DND-41 (cell line): ENCODE data around the gene HPGDS.

ENCODE experiments used
- ATAC-seq: fragments of 200-7000 bp; cut with Tn5 transposase; 3 replicates; pipeline ENCODE4 v1.9.1; 2021; ENCODE audit warnings: low read depth; ENCODE audit not compliant: insufficient read depth
- DNase-seq: peaks from one replicate; pipeline ENCODE4 v3.0.0-alpha.2; 2020
- H2AFZ ChIP-seq: 2 replicates; pipeline ENCODE4 v1.6.0; 2012; ENCODE audit warnings: low read depth, low read length
- H3K27ac ChIP-seq: 2 replicates; pipeline ENCODE4 v1.5.1; 2012; ENCODE audit warnings: low read length, inconsistent platforms
- H3K27me3 ChIP-seq: fragments of 200-600 bp; sonication (generic); 2 replicates; pipeline ENCODE4 v1.6.0; 2012; ENCODE audit warnings: low read length, mild to moderate bottlenecking, inconsistent platforms; ENCODE audit not compliant: insufficient read depth, poor library complexity
- H3K36me3 ChIP-seq: 2 replicates; pipeline ENCODE4 v1.5.1; 2012; ENCODE audit warnings: low read length, inconsistent platforms; ENCODE audit not compliant: insufficient read depth
- H3K4me1 ChIP-seq: 2 replicates; pipeline ENCODE4 v1.5.1; 2012; ENCODE audit warnings: mild to moderate bottlenecking, low read length; ENCODE audit not compliant: insufficient read depth
- H3K4me2 ChIP-seq: 2 replicates; pipeline ENCODE4 v1.6.0; 2012; ENCODE audit warnings: mild to moderate bottlenecking, moderate library complexity, low read length, inconsistent platforms; ENCODE audit not compliant: insufficient read depth
- H3K4me3 ChIP-seq, 2 experiments: fragments of 200-600 bp in 1 of 2; shearing (Covaris generic) in 1 of 2; 2 replicates each; pipeline ENCODE4 v1.5.1; 2012 to 2016; ENCODE audit warnings: inconsistent platforms in 2 of 2, low read length in 2 of 2, mild to moderate bottlenecking in 2 of 2, low read depth in 1 of 2, moderate library complexity in 1 of 2
- H3K79me2 ChIP-seq: 2 replicates; pipeline ENCODE4 v1.6.0; 2012; ENCODE audit warnings: low read length, inconsistent platforms; ENCODE audit not compliant: insufficient read depth
- H3K9ac ChIP-seq: 2 replicates; pipeline ENCODE4 v1.6.0; 2012; ENCODE audit warnings: low read depth, mild to moderate bottlenecking, inconsistent platforms, low read length, moderate library complexity
- H3K9me3 ChIP-seq: 2 replicates; pipeline ENCODE4 v1.5.1; 2012; ENCODE audit warnings: low read length, moderate library complexity, mild to moderate bottlenecking, inconsistent platforms; ENCODE audit not compliant: insufficient read depth, severe bottlenecking
- H4K20me1 ChIP-seq: 2 replicates; pipeline ENCODE4 v1.6.0; 2012; ENCODE audit warnings: low read length; ENCODE audit not compliant: insufficient read depth
- CTCF ChIP-seq: IDR thresholded peaks from 2 replicates; pipeline ENCODE4 v1.5.1; 2012; ENCODE audit warnings: borderline replicate concordance, low read length, moderate library complexity, mild to moderate bottlenecking; ENCODE audit not compliant: poor library complexity, severe bottlenecking; ENCODE audit errors: extremely low read depth
- EZH2 ChIP-seq: IDR thresholded peaks from 3 replicates; pipeline ENCODE4 v1.6.1; 2012; ENCODE audit warnings: borderline replicate concordance, low read depth, mild to moderate bottlenecking, moderate library complexity, low read length, inconsistent platforms; ENCODE audit not compliant: severe bottlenecking

HPGDS gene

GRCh38 chr4:94349193-94349592, 6.6 kb upstream of the HPGDS start:
- no peaks in the 10 kb centered on the region for H4K20me1 ChIP-seq
- H3K4me1 ChIP-seq = peaks cover 38% of the 10 kb centered on the region
- H3K4me2 ChIP-seq = no peak overlapping the region
- no peaks in the 10 kb centered on the region for H3K9me3 ChIP-seq
- H3K79me2 ChIP-seq = no peaks in the 10 kb centered on the region
- H3K4me3 ChIP-seq = no peak overlapping the region
- no peaks in the 10 kb centered on the region for H3K27me3 ChIP-seq
- TF ChIP-seq EZH2 (no peak), CTCF (no peak)
- no peak for ATAC-seq
- no peaks in the 10 kb centered on the region for H3K36me3 ChIP-seq
- H2AFZ ChIP-seq = no peak overlapping the region
- no peak overlapping the region for H3K9ac ChIP-seq
- DNase-seq = no peak
- no peak overlapping the region for H3K27ac ChIP-seq

- Histone ChIP-seq H2AFZ (no peak overlapping the region), H3K36me3 (no peaks in the 10 kb centered on the region), H3K27me3 (no peaks in the 10 kb centered on the region), H4K20me1 (no peaks in the 10 kb centered on the region), H3K79me2 (no peaks in the 10 kb centered on the region), H3K9me3 (no peaks in the 10 kb centered on the region), H3K4me2 (no peak overlapping the region), H3K9ac (no peak overlapping the region), H3K4me1 (peaks cover 37% of the 10 kb centered on the region), H3K4me3 (no peak overlapping the region), H3K27ac (no peak overlapping the region)
- DNase-seq = no peak
- TF ChIP-seq EZH2 (no peak), CTCF (no peak)
- no peak for ATAC-seq
Measured at GRCh38 chr4:94348666-94349065, 6.0 kb upstream of the HPGDS start.

GRCh38 chr4:94346541-94346940, 3.9 kb upstream of the HPGDS start:
- Histone ChIP-seq H3K9ac (no peak overlapping the region), H3K36me3 (no peaks in the 10 kb centered on the region), H4K20me1 (no peaks in the 10 kb centered on the region), H3K27ac (no peak overlapping the region), H3K4me2 (no peak overlapping the region), H3K9me3 (no peaks in the 10 kb centered on the region), H3K79me2 (no peaks in the 10 kb centered on the region), H3K4me3 (no peak overlapping the region), H3K27me3 (no peaks in the 10 kb centered on the region), H2AFZ (no peak overlapping the region), H3K4me1 (peaks cover 16% of the 10 kb centered on the region)
- DNase-seq (no peak), ATAC-seq (no peak)
- no peak for TF ChIP-seq EZH2
- TF ChIP-seq CTCF = no peak

GRCh38 chr4:94345969-94346368, 3.3 kb upstream of the HPGDS start:
- Histone ChIP-seq H3K4me1 (peaks cover 10% of the 10 kb centered on the region), H2AFZ (no peak overlapping the region), H3K9me3 (no peaks in the 10 kb centered on the region), H4K20me1 (no peaks in the 10 kb centered on the region), H3K27me3 (no peaks in the 10 kb centered on the region), H3K27ac (no peak overlapping the region), H3K36me3 (no peaks in the 10 kb centered on the region), H3K4me2 (no peak overlapping the region), H3K9ac (no peak overlapping the region), H3K4me3 (no peak overlapping the region), H3K79me2 (no peaks in the 10 kb centered on the region)
- no peak for DNase-seq
- no peak for ATAC-seq
- TF ChIP-seq CTCF (no peak), EZH2 (no peak)
